HG02623 (cell line): ENCODE data around the gene RTBDN.

Source experiments
- ATAC-seq: cut with Tn5 transposase; IDR thresholded peaks from one replicate; pipeline ENCODE4 v1.9.1; 2021; ENCODE audit warnings: moderate library complexity; ENCODE audit not compliant: unreplicated experiment

The RTBDN gene

GRCh38 chr19:12834566-12834943 is at the start of gene RTBDN:
Gene RTBDN (minus strand): TSS chr19:12834579. CDS start chr19:12829979, 4,600 bp downstream.
- ATAC-seq: no peak

GRCh38 chr19:12882589-12882988 is 48.2 kb upstream of the RTBDN start:
- ATAC-seq: no peak

- peak; percentile 72 for ATAC-seq
These were observed 46.9 kb upstream of the RTBDN start, which contains the start of gene DNASE2 for GRCh38 chr19:12881172-12881808. Gene DNASE2 (minus strand): TSS chr19:12881449. CDS start chr19:12881375, 74 bp downstream.

DNA sequence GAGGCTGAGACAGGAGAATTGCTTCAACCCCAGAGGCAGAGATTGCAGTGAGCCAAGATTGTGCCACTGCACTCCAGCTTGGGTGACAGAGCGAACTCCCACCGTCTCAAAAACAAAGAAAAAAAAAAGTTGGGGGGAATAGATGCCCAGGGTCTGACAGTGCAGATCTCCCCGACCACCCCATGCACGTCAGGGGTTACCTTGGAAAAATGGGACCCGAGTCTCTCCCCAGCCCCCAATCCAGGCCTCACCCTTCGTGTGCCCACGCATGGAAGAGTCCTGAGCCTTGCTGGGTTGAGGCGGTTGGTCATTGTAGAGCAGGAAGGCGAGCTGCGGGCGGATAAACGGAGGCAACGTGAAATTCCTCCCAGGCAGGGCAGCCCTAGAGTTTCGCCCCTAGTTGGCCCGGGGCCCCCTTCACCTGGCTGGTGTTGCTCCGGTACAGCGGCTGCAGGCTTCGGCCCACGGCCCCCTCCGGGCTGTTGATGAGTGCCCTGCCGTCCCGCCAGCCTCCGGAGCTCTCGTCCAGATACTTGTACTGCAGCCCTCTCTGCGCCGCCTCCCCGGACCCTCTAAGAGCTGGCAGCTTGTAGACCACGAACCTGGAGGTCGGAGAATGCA is 46.3 kb upstream of the RTBDN start:
- peak; percentile 10 for ATAC-seq

DNA sequence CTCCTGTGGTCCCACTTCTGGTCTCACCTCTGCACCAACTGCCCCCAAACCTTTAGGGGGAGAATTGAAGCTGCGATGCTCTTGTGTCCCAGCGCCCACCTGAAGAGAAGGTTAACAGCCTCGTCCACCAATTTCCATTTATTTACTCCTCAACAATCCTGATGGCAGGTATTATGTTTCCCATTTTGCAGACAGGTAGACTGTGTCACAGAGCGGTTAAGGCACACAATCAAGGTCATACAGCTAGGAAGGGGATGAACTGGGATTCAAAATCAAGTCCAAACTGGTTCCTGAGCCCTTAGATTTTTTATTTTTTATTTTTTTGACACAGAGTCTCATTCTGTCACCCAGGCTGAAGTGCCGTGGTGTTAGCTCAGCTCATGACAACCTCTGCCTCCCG is 40.7 kb upstream of the RTBDN start:
- no peak for ATAC-seq

GRCh38 chr19:12873891-12874745 is 39.7 kb upstream of the RTBDN start:
- no peak for ATAC-seq

GRCh38 chr19:12872941-12873890 is 38.8 kb upstream of the RTBDN start:
- ATAC-seq: no peak

GRCh38 chr19:12872255-12872654 is 37.9 kb upstream of the RTBDN start:
- ATAC-seq: no peak

- no peak for ATAC-seq
These were observed 37.3 kb upstream of the RTBDN start for GRCh38 chr19:12871681-12872080.

GRCh38 chr19:12868540-12869112 is 34.2 kb upstream of the RTBDN start:
- no peak for ATAC-seq

DNA sequence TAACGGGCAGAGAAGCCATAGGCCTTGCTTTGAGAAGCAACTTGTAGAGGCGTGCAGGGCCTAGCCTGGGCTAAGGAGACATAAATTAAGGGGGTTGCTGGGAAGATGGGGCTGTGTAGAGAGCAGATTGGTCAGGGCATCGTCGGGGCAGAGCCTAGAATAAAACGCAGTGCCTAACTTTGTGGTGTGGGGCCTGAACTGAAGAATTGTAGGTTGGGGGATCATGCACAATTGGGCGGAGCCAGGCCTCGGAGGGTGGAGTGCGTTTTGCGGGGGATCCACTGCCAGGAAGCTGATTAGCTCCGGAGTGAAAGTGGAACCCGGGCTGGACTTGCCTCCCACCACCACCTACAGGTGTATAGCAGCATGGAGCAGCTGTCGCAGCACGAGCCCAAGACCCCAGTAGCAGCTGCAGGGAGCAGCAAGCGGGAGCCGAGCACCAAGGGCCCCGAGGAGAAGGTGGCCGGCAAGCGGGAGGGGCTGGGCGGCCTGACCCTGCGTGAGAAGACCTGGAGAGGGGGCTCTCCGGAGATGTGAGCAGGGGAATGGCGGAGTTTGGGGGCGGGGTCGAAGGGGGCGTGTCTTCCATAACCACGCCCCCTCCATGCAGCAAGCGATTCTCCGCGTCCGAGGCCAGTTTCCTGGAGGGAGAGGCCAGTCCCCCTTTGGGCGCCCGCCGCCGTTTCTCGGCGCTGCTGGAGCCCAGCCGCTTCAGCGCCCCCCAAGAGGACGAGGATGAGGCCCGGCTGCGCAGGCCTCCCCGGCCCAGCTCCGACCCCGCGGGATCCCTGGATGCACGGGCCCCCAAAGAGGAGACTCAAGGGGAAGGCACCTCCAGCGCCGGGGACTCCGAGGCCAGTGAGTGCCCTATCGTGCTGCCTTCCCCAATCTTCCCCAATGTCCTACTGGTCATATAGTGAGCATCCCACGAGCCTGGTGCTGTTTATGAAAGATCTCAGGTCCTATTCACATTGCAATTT is 33.0 kb upstream of the RTBDN start:
- ATAC-seq: no peak

DNA sequence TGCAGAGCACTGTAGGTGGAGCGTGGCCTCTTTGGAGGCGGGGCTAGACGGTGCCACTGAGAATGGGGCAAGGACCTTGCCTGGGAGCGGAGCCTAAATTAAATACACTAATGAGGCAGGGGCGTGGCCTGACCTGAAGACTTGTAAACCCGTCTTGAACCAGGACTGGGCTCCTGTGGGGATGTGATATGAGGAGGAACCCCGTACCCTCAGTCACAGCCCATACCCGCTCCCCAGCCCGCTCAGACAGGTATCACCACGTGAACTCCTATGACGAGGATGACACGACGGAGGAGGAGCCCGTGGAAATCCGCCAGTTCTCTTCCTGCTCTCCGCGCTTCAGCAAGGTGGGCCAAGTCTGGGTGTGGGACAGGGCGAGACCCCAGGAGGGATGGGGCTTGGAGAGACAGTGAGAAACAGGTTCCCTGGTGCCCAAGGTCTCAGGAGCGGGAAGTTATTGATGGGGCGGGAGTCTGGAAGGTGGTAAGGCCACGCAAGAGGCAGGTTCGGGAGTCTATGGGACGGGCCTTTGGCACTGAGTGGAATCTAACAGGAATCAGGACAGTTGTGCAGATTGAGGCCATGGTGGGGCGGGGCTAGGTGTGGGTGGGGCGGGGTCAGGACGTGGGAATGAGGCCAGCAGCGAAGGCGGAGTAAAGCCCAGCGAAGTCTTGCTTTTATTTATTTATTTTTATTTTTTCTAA is 32.2 kb upstream of the RTBDN start:
- no peak for ATAC-seq

DNA sequence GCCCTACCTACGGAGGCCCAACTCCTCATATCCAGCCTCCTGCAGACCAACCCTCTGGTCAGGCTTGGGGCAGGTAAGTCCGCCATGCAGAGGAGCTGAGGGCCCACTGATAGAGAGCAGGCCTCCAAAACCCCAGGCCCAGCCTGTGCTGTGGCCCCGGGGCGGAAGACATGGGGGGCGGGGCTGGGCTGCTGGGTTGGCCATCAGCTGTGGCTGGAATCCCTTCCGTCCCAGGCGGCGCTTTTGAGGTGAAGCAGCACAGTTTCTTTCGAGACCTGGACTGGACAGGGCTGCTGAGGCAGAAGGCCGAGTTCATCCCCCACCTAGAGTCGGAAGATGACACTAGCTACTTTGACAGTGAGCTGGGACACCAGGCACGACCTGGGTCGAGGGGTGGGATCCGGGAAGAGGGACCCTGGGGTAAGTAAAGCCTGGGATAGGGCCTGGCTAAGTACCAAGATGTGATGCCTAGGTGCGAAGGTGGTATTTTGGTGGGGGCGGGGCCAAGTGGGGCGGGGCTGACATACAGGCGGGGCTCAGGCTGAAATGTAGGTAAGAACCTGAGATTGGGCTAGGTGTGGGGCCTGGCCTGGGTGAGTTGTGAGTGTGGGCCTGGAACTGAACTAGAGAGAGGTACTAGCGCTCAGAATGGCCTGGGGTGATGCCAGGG is 31.5 kb upstream of the RTBDN start:
- ATAC-seq: no peak

DNA sequence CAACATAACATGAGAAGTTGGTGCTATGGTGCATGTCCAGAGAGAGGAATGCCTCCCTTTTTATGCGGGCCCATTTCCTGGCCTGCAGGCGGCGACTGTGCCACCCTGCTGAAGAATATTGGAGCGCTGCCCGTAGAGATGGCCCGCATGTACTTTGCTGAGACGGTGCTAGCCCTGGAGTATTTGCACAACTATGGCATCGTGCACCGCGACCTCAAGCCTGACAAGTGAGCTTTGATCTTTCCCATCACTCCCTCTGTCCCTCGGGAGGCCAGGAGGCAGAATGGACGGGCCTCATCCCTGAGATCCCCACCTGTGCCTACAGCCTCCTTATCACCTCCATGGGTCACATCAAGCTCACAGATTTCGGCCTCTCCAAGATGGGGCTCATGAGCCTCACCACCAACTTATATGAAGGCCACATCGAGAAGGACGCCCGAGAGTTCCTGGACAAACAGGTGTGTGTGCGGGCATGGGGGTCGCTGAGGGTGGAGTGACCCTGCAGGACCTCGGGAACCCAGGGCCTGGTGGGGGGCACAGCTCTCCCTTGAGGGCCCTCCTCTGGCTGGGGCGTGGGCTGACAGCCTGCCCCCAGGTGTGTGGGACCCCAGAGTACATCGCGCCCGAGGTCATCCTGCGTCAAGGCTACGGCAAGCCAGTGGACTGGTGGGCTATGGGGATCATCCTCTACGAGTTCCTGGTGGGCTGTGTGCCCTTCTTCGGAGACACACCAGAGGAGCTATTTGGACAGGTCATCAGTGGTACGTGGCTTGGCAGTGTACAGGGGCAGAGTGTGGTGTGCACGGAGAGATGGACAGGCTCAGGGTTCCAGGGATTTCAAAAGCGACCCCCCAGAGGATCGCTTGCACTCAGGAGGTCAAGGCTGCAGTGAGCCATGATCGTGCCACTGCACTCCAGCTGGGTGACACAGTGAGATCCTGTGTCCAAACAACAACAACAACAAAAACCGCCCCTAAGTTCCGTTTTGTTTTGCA is 30.6 kb upstream of the RTBDN start:
- no peak for ATAC-seq

- no peak for ATAC-seq
These were observed 29.8 kb upstream of the RTBDN start for GRCh38 chr19:12864143-12864542.

DNA sequence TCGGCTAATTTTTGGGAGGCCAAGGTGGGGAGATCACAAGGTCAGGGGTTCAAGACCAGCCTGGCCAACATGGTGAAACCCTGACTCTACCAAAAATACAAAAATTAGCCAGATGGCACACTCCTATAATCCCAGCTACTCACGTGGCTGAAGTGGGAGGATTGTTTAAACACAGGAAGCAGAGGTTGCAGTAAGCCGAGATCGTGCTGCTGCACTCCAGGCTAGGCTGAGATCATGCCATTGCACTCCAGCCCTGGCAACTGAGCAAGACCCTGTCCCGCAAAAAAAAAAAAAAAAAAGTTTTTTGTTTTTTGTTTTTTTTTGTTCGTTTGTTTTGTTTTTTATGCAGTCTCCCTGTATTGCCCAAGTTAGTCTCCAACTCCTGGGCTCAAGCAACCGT is 25.2 kb upstream of the RTBDN start:
- no peak for ATAC-seq
